Glutamatergic neuron (in vitro differentiated cells): ENCODE results near the gene BCL7C. TPM values are rescaled to one million over a fixed set of nuclear protein-coding genes. Genes with fewer than 3 reads are reported as not detected.

Experiments
- DNase-seq: peaks from one replicate; pipeline ENCODE4 v3.0.0; 2022
- H3K27ac Mint-ChIP-seq: one replicate; pipeline ENCODE4 v1.8.0; 2020; ENCODE audit warnings: mild to moderate bottlenecking, mixed read lengths, inconsistent platforms; ENCODE audit not compliant: unreplicated experiment
- H3K27me3 Mint-ChIP-seq: one replicate; pipeline ENCODE4 v1.8.0; 2020; ENCODE audit warnings: mild to moderate bottlenecking, moderate library complexity, mixed read lengths, inconsistent platforms; ENCODE audit not compliant: unreplicated experiment
- H3K36me3 Mint-ChIP-seq: one replicate; pipeline ENCODE4 v1.8.0; 2020; ENCODE audit warnings: mild to moderate bottlenecking, mixed read lengths, inconsistent platforms; ENCODE audit not compliant: unreplicated experiment
- H3K4me1 Mint-ChIP-seq: one replicate; pipeline ENCODE4 v1.8.0; 2020; ENCODE audit warnings: mild to moderate bottlenecking, low read depth, mixed read lengths, inconsistent platforms; ENCODE audit not compliant: unreplicated experiment
- H3K4me3 Mint-ChIP-seq: one replicate; pipeline ENCODE4 v1.8.0; 2020; ENCODE audit warnings: mild to moderate bottlenecking, mixed read lengths, inconsistent platforms; ENCODE audit not compliant: unreplicated experiment
- H3K9me3 Mint-ChIP-seq: one replicate; pipeline ENCODE4 v1.8.0; 2020; ENCODE audit warnings: mild to moderate bottlenecking, moderate library complexity, mixed read lengths, inconsistent platforms; ENCODE audit not compliant: unreplicated experiment
- total RNA-seq: library from RNA; stranded (reverse); fragmentation: NEBNext Ultra II Directional; extraction: Animal tissue kit (Norgen Biotek cat#: 25700); gene quantifications from one replicate; pipeline ENCODE4 v1.2.1, GENCODE V29; 2021; ENCODE audit not compliant: unreplicated experiment
- TF ChIP-seq, protein P1 (sequence below): fragments of 200-600 bp; sonication (generic); IDR thresholded peaks from one replicate; pipeline ENCODE4 v1.5.0; 2021; ENCODE audit not compliant: partially characterized antibody, unreplicated experiment

The BCL7C gene
- total RNA-seq, 1 donor from 2014 or later = 24.0 TPM

- TF ChIP-seq, protein P1, sequence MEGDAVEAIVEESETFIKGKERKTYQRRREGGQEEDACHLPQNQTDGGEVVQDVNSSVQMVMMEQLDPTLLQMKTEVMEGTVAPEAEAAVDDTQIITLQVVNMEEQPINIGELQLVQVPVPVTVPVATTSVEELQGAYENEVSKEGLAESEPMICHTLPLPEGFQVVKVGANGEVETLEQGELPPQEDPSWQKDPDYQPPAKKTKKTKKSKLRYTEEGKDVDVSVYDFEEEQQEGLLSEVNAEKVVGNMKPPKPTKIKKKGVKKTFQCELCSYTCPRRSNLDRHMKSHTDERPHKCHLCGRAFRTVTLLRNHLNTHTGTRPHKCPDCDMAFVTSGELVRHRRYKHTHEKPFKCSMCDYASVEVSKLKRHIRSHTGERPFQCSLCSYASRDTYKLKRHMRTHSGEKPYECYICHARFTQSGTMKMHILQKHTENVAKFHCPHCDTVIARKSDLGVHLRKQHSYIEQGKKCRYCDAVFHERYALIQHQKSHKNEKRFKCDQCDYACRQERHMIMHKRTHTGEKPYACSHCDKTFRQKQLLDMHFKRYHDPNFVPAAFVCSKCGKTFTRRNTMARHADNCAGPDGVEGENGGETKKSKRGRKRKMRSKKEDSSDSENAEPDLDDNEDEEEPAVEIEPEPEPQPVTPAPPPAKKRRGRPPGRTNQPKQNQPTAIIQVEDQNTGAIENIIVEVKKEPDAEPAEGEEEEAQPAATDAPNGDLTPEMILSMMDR = no peak
- peaks cover 5% of the 10 kb centered on the region for H3K36me3 Mint-ChIP-seq
- H3K4me1 Mint-ChIP-seq = no peaks in the 10 kb centered on the region
- no peak overlapping the region for H3K4me3 Mint-ChIP-seq
- no peak for DNase-seq
- no peak overlapping the region for H3K27ac Mint-ChIP-seq
- peaks cover 2% of the 10 kb centered on the region for H3K9me3 Mint-ChIP-seq
- H3K27me3 Mint-ChIP-seq = peaks cover 9% of the 10 kb centered on the region
These were observed 35.0 kb downstream of the BCL7C start for GRCh38 chr16:30858829-30859423.

GRCh38 chr16:30858111-30858495 lies 35.8 kb downstream of the BCL7C start:
- TF ChIP-seq, protein P1 = no peak
- Mint-ChIP-seq H3K36me3 (peaks cover 5% of the 10 kb centered on the region), H3K27me3 (peaks cover 9% of the 10 kb centered on the region), H3K9me3 (peaks cover 2% of the 10 kb centered on the region), H3K4me1 (no peaks in the 10 kb centered on the region), H3K4me3 (no peak overlapping the region), H3K27ac (no peak overlapping the region)
- DNase-seq = no peak

- no peak overlapping the region for H3K27ac Mint-ChIP-seq
- H3K27me3 Mint-ChIP-seq = peaks cover 2% of the 10 kb centered on the region
- no peak for DNase-seq
- no peak overlapping the region for H3K4me3 Mint-ChIP-seq
- TF ChIP-seq, protein P1 = no peak
- H3K36me3 Mint-ChIP-seq = no peaks in the 10 kb centered on the region
- H3K9me3 Mint-ChIP-seq = no peaks in the 10 kb centered on the region
- no peaks in the 10 kb centered on the region for H3K4me1 Mint-ChIP-seq
These were observed 40.1 kb downstream of the BCL7C start for GRCh38 chr16:30853758-30854157.

DNA sequence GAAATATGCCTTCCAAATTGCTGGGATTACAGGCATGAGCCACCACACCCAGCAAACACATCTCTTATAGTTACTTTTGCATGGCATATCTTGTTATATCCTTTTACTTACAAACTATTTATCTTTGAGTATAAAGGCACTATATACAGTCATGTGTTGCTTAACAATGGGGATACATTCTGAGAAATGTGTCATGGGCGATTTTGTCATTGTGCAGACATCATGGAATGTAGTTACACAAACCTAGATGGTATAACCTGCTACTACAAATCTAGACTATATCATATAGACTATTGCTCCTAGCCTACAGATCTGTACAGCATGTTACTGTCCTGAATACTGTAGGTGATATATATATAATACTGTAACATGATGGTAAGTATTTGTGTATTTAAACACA lies 43.6 kb downstream of the BCL7C start:
- no peaks in the 10 kb centered on the region for H3K9me3 Mint-ChIP-seq
- no peaks in the 10 kb centered on the region for H3K4me1 Mint-ChIP-seq
- TF ChIP-seq, protein P1 = no peak
- no peaks in the 10 kb centered on the region for H3K36me3 Mint-ChIP-seq
- no peak overlapping the region for H3K27ac Mint-ChIP-seq
- H3K4me3 Mint-ChIP-seq = no peak overlapping the region
- DNase-seq = no peak
- peaks cover 2% of the 10 kb centered on the region for H3K27me3 Mint-ChIP-seq

- TF ChIP-seq, protein P1 = no peak
- H3K36me3 Mint-ChIP-seq = peaks cover 3% of the 10 kb centered on the region
- H3K4me3 Mint-ChIP-seq = no peak overlapping the region
- no peak overlapping the region for H3K27ac Mint-ChIP-seq
- no peaks in the 10 kb centered on the region for H3K4me1 Mint-ChIP-seq
- DNase-seq = no peak
- H3K27me3 Mint-ChIP-seq = peaks cover 4% of the 10 kb centered on the region
- peaks cover under 1% of the 10 kb centered on the region for H3K9me3 Mint-ChIP-seq
These were observed 47.1 kb downstream of the BCL7C start for GRCh38 chr16:30846649-30847402.
